GM21576 (cell line): ENCODE results near the gene CHL1.

Experiments
- ATAC-seq: cut with Tn5 transposase; IDR thresholded peaks from one replicate; pipeline ENCODE4 v1.9.1; 2021; ENCODE audit warnings: mild to moderate bottlenecking, moderate library complexity; ENCODE audit not compliant: unreplicated experiment

CHL1 gene

GRCh38 chr3:458124-458523, 261.6 kb downstream of the CHL1 start:
- ATAC-seq = no peak

- ATAC-seq = no peak
These were observed 262.2 kb downstream of the CHL1 start for GRCh38 chr3:458653-459310.
